Measurements from ENCODE around the gene TRAPPC4.
A peak's percentile ranks its signal among the peaks of the same experiment; 100 is the strongest.
"Not testable (repeated sequence)": the region's sequence is repeated elsewhere in the genome, so short reads cannot be mapped to it uniquely, and the experiment has no call there.

The TRAPPC4 gene

DNA sequence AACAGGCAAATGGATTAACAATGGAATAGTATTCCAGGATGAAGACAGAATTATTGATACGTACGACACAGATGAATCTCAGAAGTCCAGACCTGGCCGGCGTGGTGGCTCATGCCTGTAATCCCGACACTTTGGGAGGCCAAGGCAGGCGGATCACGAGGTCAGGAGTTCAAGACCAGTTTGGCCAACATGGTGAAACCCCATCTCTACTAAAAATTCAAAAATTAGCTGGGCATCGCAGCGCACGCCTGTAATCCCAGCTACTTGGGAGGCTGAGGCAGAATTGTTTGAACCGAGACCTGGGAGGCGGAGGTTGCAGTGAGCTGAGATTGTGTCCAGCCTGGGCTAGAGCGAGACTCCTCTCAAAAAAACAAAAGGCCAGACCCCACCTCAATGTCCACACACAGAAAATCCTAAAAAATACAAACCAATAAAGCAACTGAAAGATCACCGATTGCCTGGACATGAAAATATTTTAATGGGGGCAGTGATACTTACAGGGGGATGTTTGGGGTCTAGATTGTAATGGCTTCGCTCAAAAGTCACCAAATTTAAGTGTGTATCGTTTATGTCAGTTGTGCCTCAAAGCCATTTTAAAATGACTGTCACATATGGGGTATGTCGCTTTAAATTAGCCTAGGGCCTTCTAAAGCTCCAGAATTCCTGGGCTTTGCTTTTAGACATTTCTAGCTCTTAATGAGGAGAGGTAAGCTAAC lies 4.2 kb upstream of the TRAPPC4 start:
- DNase-seq, result no peak

GRCh38 chr11:119015054-119015611 lies 3.4 kb upstream of the TRAPPC4 start:
- no peak for DNase-seq

DNA sequence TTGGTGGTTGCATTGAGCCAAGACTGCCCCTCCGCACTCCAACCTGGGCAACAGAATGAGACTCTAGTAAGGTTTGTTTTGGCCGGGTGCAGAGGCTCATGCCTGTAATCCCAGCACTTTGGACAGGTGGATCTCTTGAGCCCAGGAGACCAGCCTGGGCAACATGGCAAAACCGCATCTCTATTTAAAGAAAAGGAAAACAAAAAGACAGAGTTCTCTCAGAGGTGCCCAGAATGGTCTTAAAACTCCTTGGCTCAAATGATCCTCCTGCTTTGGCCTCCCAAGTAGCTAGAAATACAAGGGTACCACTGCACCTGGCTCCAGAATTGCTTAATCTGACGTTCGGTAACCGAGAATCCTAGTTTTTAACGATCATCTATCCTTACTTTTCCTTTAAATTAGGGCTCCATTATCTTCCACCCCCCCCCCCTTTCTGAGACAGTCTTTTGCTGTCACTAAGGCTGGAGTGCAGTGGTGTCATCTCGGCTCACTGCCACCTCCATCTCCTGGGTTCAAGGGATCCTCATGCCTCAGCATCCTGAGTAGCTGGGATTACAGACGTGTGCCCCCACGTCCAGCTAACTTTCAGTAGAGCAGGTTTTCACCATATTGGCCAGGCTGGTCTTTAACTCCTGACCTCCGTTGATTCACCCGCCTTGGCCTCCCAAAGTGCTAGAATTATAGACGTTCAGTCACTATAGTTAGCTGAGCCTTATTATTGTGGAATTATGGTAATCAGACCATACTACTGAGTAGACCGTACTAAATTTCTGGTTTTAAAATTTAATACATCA lies 2.2 kb upstream of the TRAPPC4 start:
- DNase-seq, result no peak

DNA sequence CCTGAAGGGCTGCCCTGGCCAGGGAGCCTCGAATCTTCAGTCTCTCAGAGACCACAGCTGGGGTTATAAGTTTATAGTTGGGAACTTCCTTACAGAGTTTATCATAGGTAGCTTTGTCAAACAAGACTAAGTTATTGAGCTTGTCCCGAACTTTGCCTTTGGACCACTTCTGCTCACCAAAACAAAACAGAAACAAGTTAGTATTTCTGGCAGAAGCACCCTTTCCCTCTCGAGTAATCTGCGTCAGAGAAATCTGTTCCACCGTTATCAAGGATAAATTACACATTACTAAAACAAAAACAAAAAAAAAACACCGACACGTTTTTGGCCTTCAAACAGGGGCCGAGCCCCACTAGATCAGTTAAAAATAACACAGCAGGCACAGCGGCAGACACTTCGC lies 1.2 kb upstream of the TRAPPC4 start:
- DNase-seq, result not testable (repeated sequence)

DNA sequence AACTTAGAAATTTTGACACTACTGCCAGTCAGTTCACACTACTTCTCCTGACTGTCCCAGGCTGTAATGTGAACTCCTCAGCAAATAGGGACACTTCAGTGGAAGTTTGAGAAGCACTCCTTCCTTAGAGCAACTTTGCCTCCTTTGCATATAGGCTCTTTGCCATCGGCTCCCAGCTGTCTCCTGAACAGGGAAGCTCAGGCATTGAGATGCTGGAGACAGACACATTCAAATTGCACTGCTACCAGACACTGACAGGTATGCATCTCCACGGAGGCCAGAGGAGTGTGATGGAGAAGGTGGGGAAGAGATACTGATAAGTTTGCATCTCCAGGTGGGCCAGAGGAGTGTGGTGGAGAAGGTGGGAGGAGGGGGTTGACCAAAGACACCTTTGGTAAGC lies 1.4 kb downstream of the TRAPPC4 start:
- DNase-seq, result no peak

GRCh38 chr11:119021631-119022030 lies 3.1 kb downstream of the TRAPPC4 start:
- no peak for DNase-seq

DNA sequence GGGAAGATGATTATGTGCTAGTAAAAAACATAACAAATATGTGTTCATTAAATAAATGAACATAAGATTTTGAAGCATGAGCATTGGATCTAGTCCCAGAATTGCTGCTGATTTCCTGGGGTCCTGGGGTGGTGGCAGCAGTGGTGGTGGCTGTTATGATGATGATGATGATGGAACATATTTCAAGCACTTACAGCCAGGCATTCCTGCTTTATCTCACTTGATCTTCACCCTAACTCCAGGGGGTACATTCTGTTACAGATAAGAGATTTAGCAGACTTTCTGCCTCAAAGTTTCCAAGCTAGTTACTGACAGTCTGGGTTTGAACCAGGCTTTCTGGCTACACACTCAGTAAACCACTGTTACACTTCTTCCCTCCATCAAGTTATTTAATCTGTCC lies 5.2 kb downstream of the TRAPPC4 start:
- no peak for DNase-seq

DNA sequence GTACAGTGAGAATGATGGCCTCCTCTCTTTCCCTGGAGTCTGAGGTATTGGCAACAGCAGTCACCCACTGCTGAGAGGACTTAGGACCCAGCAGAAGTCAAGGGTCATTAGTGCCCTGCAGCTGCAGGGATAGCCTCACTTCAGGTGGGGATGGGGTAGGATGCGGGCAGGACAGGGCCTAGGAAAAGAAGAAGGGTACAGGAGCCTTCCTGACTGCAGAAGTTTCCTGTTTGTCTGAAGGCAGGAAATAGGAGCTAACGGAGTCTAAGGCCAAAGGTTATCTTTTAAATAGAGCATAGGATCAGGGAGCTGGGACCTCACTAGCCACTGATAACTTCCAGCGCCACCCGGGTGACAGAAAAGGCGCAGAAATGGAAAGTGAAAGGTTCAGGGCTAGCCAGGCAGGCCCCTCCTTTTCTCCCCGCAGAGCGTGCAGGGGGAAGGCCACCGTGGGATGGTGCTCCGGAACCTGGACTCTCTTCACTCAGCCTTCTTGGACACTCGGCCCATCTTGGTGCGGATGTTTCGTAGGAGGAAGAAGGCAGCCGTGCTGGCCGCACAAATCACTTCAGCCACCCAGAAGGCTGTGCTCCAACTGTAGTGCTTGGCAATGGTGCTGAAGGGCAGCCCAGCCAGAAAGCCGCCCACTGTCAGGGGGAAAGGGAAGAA lies 6.0 kb downstream of the TRAPPC4 start:
- no peak for DNase-seq

DNA sequence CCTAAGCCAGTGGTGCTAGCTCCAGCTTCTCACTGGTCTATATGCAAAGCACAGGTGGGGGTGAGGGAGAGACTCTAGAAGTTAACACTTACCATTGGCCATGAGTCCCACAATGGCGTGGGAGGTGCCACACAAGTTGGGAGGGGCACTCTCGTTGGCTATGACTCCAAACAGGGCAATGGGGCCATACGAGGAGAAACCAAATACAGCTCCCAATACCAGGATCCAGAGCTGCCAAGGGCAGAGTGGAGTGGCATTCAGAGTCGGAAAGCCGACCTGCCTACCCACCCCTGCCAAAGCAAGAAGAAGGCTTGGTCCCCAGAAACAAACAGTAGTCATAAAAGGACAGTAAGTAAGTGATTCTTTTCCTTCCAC lies 6.5 kb downstream of the TRAPPC4 start:
- DNase-seq, result no peak

- DNase-seq, result no peak
These were observed 7.0 kb downstream of the TRAPPC4 start for GRCh38 chr11:119025541-119025940.

- DNase-seq, result no peak
These were observed 7.6 kb downstream of the TRAPPC4 start for GRCh38 chr11:119025978-119026766.

GRCh38 chr11:119026970-119027369 lies 8.4 kb downstream of the TRAPPC4 start:
- no peak for DNase-seq

DNA sequence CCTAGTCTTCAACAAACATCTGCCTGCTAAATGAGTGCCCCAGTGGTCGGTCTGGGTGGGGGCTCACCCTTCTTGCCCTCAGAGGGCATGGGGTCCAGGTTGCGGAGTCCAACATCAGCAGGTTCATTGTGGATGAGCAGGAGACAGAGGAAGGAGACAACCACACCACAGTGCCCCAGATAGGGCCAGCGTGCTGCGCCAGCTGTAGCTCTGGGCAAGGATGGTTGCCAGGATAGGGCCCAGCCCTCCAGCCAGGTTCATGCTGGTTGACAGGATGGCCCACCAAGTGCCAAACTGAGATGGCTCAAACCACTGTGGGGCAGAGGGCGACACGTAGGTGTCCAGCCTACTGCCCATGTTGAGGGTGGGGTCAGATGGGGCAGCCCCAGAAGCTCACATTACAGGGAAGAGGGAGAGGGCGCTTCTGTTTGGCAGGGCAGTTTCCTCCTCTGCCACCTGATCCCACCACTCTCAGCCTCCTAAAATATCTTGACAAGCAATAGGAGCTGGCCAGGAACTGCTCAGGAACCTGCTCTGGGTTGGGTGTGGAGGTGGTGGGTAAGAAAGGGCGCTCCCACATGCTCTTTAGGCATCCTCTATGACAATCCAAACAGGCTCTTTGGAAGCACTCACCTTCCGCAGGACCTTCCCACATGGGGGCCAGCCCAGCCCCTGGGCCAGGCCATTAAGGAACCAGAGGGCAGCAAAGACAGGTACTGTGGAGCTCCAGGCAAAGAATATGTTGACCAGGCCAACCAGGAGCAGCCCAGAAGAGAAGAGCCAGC lies 9.2 kb downstream of the TRAPPC4 start:
- DNase-seq, result no peak

DNA sequence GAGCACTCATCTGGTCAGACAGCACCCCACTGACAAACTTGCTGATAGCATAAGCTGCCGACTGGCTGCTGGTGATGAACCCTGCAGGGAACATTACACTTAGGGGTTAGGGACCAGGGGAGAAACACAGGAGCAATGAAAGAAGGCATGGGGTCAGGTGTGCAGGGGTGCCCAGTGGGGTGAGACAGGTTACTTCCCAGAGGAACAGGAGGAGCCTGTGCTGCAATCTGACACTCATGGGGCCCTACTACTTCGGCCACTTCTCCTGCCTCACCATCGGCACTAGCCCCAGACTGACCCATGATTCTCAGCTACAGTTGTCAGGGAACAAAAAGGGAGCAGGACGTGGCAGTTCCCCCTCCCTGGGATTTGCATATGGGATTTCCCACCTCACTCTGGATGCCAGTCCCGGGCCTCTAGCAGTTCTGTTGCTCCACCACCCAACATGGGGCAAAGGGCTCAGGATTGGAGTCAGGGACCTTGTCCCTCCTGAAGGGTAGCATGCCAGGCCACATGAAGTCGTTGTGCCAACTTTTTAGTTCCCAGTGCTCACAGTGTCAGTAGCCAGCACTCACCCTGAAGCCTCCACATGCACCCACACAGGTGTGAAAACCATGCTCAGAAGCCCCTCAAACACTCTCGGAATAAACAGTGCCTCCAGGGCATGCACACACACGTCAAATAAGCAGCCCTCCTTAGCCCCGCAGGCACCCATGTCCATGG lies 9.9 kb downstream of the TRAPPC4 start:
- DNase-seq, result no peak

GRCh38 chr11:119029069-119029339 lies 10.4 kb downstream of the TRAPPC4 start:
- DNase-seq, result no peak

GRCh38 chr11:119029340-119030028 lies 10.9 kb downstream of the TRAPPC4 start:
- no peak for DNase-seq

DNA sequence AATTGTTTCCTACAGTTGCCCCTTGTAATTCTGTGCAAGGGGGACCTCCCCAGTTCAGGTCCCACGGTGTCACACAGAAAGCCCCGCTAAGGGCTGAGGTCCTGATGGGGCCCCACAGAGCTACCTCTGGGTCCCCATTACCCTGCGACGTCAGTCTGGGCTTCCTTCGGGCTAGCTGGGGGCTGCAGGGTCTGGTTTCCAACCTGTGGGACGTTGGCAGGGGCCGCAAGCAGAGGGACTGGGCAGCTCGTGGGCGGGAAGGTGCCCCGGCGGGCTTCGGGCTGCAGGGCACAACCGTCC lies 11.4 kb downstream of the TRAPPC4 start:
- DNase-seq, result peak in 1 of 4 experiments; percentile 30

DNA sequence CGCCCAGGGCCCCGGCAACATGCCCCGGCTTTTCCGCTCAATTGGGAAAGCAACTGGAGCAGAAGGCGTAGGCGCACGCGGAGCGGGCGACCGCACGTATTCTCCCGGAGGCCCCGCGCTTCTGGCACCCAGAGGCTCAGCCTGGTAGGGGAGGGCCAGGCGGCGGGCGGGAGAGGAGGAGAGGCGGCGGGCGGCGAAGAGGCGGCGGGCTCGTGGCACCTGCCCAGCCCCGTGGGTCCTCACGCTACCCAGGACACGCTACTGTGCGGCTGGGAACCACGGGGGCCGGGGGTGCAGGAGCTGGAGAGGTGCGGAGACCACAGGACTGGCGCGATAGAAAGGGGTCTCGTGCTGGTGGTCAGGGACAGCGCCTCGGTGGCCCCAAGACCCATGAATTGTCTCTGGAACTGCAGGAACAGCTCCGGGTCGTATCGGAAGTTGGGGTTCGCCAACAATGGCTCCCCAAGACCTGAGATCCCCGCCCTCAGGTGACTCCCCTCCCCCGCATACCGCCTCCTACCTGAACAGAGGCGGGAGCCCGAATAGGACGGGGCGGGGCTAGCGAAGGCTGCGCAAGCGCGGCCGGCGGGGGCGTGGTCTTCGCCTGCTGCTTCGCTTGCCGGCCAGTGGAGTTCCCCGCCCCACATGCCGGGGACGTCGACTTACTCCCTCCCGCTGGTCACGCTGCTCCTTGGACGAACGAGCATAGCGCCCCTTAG lies 11.9 kb downstream of the TRAPPC4 start, which contains the start of gene SLC37A4:
SLC37A4 (minus strand) TSS at position 549 of the 719 bp plus-strand sequence.
- DNase-seq, result peak; percentile 84 to 99 (median 97)

GRCh38 chr11:119031912-119032280 lies 13.3 kb downstream of the TRAPPC4 start:
- no peak for DNase-seq

DNA sequence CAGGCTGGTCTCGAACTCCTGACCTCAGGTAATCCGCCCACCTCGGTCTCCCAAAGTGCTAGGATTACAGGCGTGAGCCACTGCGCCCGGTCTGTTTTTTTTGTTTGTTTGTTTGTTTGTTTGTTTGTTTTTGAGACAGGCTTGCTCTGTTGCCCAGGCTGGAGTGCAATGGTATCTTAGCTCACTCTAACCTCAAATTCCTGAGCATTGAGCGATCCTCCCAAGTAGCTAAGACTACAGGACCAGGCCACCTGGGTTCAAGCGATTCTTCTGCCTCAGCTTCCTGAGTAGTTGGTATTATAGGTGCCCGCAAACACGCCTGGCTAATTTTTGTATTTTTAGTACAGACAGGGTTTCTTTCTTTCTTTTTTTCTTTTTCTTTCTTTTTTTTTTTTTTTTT lies 14.9 kb downstream of the TRAPPC4 start:
- DNase-seq, result not testable (repeated sequence)
